ENCODE results near the gene HNRNPR.

Gene HNRNPR

GRCh38 chr1:23368562-23369334 is 24.7 kb upstream of the HNRNPR start:
- DNase-seq, result peak; percentile 71 to 74 (median 73)

DNA sequence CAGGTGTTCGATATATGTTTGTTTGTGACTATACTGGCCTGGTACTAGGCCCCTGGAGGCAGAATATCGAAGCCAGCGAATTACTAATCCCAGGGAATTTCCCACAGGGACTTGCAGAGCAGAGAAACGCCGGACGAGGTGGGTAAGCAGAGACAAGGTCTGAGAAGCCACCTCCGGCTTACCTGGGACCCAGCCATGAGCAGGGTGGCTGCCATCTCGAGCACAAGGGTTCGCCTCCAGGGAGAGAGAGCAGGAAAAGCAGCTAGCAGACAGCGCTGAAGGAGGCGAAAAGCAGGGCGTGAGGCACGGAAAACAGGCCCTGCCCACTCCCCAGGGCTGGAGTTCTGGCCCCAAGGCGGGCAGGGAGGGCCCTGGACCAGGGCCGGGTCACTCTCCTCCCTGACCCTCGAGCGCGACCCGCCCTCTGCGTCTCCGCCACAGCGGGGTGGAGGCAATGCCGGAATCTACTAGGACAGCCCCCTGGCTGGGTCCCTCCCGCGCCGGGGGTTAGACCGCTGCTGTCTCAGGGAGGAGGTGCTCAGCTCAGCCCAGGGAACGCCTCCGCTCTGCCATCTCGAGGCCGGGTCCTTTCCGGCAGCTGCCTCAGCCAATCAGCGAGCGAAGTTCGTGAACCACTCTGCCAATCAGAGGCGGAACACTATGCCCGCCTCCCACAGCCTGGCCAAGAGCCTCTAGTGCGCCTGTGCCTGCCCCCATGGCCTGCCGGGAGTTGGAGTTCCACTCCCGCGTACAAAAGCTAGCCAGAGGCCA is 23.9 kb upstream of the HNRNPR start:
- DNase-seq, result peak; percentile 87 to 96 (median 94)

- no peak for DNase-seq
Measured at GRCh38 chr1:23367451-23367790, 23.3 kb upstream of the HNRNPR start.

- no peak for DNase-seq
Measured at GRCh38 chr1:23366598-23366997, 22.5 kb upstream of the HNRNPR start.

DNA sequence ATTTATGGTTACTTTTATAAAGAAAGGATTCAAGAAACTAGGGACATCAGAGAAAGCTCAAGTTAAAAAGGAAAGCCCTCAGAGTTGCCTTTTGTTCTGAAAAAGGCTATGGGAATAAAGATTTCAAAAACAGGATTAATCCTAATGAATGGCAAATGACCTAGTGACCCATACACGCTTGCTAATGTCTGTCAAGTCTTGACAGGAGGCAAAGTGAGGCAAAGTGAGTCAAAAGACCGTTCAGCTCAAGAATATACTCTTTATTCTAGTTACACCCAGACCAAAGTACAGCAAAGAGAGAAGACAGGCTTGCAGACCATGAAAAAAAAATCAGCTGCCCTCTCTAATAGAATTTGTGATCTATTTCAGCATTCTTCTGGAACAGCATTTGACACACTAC is 22.1 kb upstream of the HNRNPR start:
- DNase-seq, result no peak

DNA sequence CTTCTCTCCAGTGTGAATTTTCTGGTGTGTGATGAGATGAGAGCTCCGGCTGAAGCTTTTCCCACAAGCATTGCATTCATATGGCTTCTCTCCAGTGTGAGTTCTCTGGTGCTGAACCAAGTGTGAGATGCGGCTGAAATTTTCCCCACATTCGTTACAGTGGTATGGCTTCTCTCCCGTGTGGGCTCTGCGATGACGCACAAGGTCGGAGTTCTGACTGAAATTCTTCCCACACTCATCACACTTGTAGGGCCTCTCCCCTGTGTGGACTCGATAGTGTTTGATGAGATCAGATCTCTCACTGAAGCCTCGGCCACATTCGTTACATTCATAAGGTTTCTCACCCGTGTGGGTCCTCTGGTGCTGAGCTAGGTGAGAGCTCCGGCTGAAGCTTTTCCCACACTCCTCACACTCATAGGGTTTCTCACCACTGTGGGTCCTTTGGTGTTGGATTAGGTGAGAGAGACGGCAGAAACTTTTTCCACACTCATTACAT is 18.2 kb upstream of the HNRNPR start:
- no peak for DNase-seq

DNA sequence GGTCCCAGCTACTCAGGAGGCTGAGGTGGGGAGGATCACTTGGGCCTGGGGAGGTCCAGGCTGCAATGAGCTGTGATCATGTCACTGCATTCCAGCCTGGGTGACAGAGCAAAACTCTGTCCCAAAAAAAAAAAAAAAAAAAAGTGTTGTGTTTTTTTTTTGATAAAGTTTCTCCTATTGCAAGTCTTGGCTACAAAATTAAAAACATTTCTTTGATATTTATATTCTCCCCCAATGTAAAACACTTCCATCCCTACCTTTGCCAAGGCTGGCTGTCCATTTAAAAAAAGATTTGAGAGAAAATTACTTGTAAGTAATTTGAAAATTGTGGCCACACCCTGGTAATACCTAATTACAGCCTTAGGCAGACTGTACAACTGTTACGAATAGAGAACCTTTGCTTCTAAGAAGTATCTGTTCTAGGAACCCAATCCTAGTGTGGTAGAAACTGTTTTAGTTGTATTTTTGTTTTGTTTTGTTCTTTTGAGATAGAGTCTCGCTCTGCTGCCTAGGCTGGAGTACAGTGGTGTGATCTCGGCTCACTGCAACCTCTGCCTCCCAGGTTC is 14.3 kb upstream of the HNRNPR start:
- no peak for DNase-seq

DNA sequence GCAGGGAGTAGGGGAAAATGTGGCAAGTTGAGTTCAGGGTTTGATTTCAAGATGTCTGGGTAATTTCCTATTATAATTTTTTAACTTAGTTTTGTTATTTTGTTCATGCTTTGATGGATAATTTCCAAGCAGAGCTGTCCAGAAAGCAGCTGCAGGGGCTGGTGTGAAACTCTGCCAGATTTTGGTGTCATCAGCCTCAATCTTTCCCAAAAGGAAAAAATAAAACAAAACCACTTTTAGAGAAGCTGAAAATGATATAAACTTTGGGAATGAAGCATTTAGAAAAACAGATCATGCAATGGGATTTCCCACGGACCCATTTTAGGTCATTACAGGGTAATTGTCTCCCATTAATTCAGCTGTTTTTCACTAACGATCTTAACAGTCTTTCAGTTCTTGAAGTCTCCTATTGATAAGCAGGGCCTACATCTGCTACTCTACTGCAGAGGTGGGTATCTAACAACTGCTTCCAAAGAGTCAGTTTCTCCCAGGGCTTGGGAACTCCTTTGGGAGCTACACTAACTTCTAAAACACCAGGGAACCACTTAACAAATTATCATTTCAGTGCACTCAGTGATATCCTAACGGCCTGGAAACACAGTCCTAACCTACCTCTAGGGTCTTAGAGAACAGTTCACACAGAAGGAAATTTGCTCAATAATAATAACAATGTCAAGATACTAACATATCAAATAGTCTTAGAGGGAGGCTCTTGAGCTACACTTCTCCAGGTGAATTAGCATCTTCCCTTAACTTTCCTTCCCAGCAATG is 13.2 kb upstream of the HNRNPR start:
- no peak for DNase-seq

DNA sequence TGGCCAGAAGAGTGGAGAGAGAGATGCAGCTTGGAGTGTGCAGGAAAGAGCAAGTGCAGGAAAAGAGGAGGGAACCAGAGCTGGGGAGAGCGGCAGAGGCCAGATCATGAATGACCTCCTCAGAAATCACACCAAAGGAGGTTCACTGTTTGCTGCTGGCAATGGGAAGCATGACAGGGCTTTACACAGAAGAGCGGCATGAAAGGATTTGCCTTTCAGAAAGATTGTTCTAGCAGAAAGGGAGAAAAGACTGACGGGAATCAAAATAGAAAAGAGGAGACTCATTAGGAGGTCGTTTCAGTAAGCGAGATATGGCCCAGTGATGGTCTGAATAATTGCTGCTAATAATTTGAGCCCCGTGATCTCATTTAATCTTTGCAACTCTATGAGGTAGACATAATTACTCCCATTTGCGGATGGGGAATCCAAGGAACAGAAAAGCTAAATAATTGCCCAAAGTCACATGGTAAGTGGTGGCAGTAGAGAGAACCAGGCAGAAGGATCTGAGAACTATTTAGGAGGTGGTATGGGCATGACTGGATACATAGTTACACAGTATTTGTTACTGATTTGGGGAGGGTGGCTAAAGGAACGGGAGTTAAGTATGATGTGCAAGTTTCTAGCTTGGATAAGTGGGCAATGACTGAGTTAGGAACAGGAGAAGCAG is 12.5 kb upstream of the HNRNPR start:
- no peak for DNase-seq

GRCh38 chr1:23354245-23354644 is 10.2 kb upstream of the HNRNPR start:
- DNase-seq, result no peak

GRCh38 chr1:23352096-23352695 is 8.1 kb upstream of the HNRNPR start:
- no peak for DNase-seq

GRCh38 chr1:23345920-23346319 is 1.8 kb upstream of the HNRNPR start:
- no peak for DNase-seq

DNA sequence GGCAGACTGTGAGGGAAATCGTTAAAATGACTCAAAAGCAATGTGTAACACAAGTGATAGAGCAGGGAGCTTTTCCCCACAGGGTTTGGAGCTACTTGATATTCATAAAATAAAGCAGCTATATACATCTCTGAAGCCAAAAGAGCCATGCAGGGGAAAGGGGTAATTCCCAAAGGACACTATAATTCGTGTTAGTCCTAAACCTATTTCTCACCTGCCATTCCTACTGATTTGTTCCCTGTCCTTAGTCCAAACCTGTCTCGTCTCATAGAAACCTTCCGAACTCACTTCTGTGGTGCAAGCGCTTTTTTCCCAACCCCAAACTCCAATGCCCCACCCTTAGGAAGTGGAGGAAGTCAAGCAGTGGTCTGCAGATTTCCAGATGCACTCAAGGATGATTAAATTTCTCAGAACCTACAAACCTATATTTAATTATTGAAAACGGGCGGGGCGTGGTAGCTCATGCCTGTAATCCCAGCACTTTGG is 946 bp upstream of the HNRNPR start:
- no peak for DNase-seq

- DNase-seq, result peak in 1 of 4 experiments; percentile 16
Measured at GRCh38 chr1:23343221-23344110, 618 bp downstream of the HNRNPR start.

- DNase-seq, result no peak
Measured at GRCh38 chr1:23341931-23342692, 2.0 kb downstream of the HNRNPR start.

DNA sequence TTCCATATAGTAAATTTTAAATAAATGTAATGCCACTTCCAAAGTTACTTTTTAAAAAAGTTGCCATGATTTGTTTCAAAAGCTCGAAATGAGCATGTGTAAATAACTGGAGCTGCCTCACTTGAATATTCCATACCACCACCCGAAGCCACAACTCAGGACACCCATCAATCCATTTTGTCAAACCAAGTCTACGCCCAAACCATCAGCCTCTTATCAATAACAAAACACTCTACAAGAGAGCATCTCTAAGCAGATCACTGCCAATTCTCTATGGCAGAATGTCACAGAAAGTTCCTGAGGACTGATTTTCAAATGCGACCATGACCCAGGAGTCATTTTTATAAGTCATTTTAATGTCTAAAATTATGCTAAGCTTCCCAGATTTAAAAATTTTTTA is 4.5 kb downstream of the HNRNPR start:
- no peak for DNase-seq

DNA sequence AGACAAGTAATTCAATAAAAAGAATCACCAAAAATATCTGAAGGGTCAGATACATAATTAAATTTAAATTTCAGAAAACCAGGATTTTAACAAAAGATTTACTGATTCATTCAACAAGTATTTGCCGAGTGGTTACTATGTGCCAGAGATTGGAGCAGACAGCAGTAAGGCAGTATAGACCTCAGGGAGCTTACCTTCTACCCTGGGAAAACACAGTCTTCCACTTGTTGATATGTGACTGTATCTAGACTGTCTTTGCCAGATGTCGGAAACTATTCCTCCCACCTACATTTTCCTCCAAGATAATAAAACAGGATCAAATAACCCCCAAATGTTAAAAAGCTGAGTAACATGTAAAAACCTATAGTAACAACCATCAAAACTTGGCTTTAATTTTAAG is 6.2 kb downstream of the HNRNPR start:
- no peak for DNase-seq

- no peak for DNase-seq
Measured at GRCh38 chr1:23331713-23332112, 12.4 kb downstream of the HNRNPR start.

GRCh38 chr1:23330846-23331245 is 13.2 kb downstream of the HNRNPR start:
- DNase-seq, result no peak

DNA sequence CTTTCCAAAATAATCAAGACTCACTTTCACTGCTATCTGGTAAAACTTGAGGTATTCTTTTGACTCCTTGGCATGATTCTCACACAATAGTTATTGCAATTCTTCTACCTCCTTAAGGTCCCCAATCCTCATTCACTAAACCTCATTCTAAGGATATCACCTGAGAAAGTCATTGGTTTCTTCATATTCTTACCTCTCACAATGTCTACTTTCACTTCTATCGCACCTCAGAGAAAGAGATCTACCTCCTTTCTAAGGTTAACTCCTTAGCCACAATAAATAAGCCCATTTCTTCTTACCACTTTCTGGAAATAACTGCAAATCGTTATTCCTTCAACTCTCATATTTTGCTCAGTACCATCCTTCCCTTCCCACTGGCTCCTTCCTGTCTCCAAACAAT is 18.7 kb downstream of the HNRNPR start:
- no peak for DNase-seq
